K562 (cell line): ENCODE measurements around the gene SLC39A11. TPM values are rescaled to one million over a fixed set of nuclear protein-coding genes. Genes with fewer than 3 reads are reported as not detected.
A peak's percentile ranks its signal among the peaks of the same experiment; 100 is the strongest.

Experiments used
- ATAC-seq: fragments of 200-7000 bp; cut with Tn5 transposase; 3 replicates; pipeline ENCODE4 v1.9.1; 2020; ENCODE audit warnings: moderate library complexity
- BruUV-seq: library from RNA; stranded (reverse); fragments of 400-500 nt; replicated peaks from 2 replicates; lab custom pipeline; 2021; lab: Mats Ljungman, UMichigan
- CTCF ChIA-PET: fragments of 300-600 bp; formaldehyde crosslinking; extraction: SDS; loops from one replicate; lab custom pipeline; 2021; ENCODE audit warnings: low intra/inter-chr PET ratio; lab: Yijun Ruan, JAX
- POLR2A ChIA-PET: fragments of 300-600, 350-650 bp; sonication (Branson Sonifier 250); formaldehyde crosslinking; extraction: SDS; loops from one replicate; lab custom pipeline; 2021; ENCODE audit warnings: antibody characterized with exemption, inconsistent platforms; lab: Yijun Ruan, JAX
- DNase-seq, 4 experiments: peaks; one replicate each; pipeline versions ENCODE4 v3.0.0 to v3.0.0-alpha.2; 2011 to 2018; ENCODE audit warnings: low spot score in 3 of 4, mixed read lengths in 3 of 4; ENCODE audit errors: extremely low read depth in 1 of 4
- FAIRE-seq: peaks from 2 replicates; lab custom pipeline; 2011; peaks lifted over from hg19 to GRCh38; lab: Jason Lieb, UNC
- H2AFZ ChIP-seq: 2 replicates; pipeline ENCODE4 v1.6.0; 2011; ENCODE audit warnings: low read depth, low read length, control low read depth, inconsistent platforms
- H3K27ac ChIP-seq: fragments of 200-600 bp; 3 replicates; pipeline ENCODE4 v1.8.0; 2011; ENCODE audit warnings: low read depth, mild to moderate bottlenecking, control low read depth, inconsistent platforms, low read length, moderate library complexity, mixed read lengths; ENCODE audit errors: extremely low read depth
- H3K27me3 ChIP-seq, 2 experiments: fragments of 300-600 bp in 1 of 2; 2 replicates in 1 of 2; 3 replicates in 1 of 2; pipeline versions ENCODE4 v1.6.0 to v1.8.0; 2011; ENCODE audit warnings: inconsistent platforms in 2 of 2, low read length in 2 of 2, mild to moderate bottlenecking in 1 of 2, mixed read lengths in 1 of 2, moderate library complexity in 1 of 2; ENCODE audit not compliant: control insufficient read depth in 2 of 2, insufficient read depth in 2 of 2
- H3K36me3 ChIP-seq: fragments of 300-600 bp; 3 replicates; pipeline ENCODE4 v1.8.0; 2011; ENCODE audit warnings: mild to moderate bottlenecking, low read length, inconsistent platforms; ENCODE audit not compliant: control insufficient read depth, insufficient read depth
- H3K4me1 ChIP-seq, 2 experiments: fragments of 200-600 bp in 1 of 2; replicated peaks in 1 of 2; 2 replicates in 1 of 2; 3 replicates in 1 of 2; pipeline versions ENCODE4 v1.5.1 to v1.8.0; 2011; ENCODE audit warnings: inconsistent platforms in 2 of 2, low read length in 2 of 2, mild to moderate bottlenecking in 1 of 2, mixed read lengths in 1 of 2, moderate library complexity in 1 of 2; ENCODE audit not compliant: control insufficient read depth in 2 of 2, insufficient read depth in 2 of 2
- H3K4me2 ChIP-seq: 2 replicates; pipeline ENCODE4 v1.6.1; 2011; ENCODE audit warnings: low read length, control low read depth, inconsistent platforms, mixed read lengths; ENCODE audit not compliant: insufficient read depth
- H3K4me3 ChIP-seq: fragments of 200-600 bp; sonication (generic), shearing (Covaris generic); 2 replicates; pipeline ENCODE4 v1.5.1; 2016; ENCODE audit warnings: control low read depth, inconsistent platforms
- H3K79me2 ChIP-seq: fragments of 200-600 bp; 3 replicates; pipeline ENCODE4 v1.8.0; 2011; ENCODE audit warnings: low read length, inconsistent platforms; ENCODE audit not compliant: control insufficient read depth, insufficient read depth
- H3K9ac ChIP-seq, 2 experiments: 2 replicates each; pipeline versions ENCODE4 v1.6.0 to v1.6.1; 2011; ENCODE audit warnings: low read depth in 2 of 2, low read length in 2 of 2, control low read depth in 1 of 2, inconsistent platforms in 1 of 2, mild to moderate bottlenecking in 1 of 2, mixed read lengths in 1 of 2; ENCODE audit not compliant: insufficient read depth in 1 of 2
- H3K9me1 ChIP-seq: one replicate; pipeline ENCODE4 v1.6.0; 2011; ENCODE audit warnings: inconsistent platforms, mild to moderate bottlenecking, low read length, moderate library complexity; ENCODE audit not compliant: control insufficient read depth, insufficient read depth
- H3K9me3 ChIP-seq: replicated peaks from 2 replicates; pipeline ENCODE4 v1.5.1; 2011; ENCODE audit warnings: low read depth, low read length, inconsistent platforms; ENCODE audit not compliant: control insufficient read depth, insufficient read depth
- H4K20me1 ChIP-seq: replicated peaks from 2 replicates; pipeline ENCODE4 v1.6.1; 2011; ENCODE audit warnings: low read length, inconsistent platforms, mixed read lengths; ENCODE audit not compliant: control insufficient read depth, insufficient read depth
- NR4A1 ChIP-seq, 2 experiments: fragments of 250-450 bp in 1 of 2; fragments of 450-650 bp in 1 of 2; sonication (Bioruptor Pico) in 1 of 2; IDR thresholded peaks; 2 replicates each; pipeline versions ENCODE4 v1.4.0 to v1.6.1; 2016 to 2020; ENCODE audit warnings: mild to moderate bottlenecking in 2 of 2, missing compliant biosample characterization in 1 of 2, missing genetic modification characterization in 1 of 2, moderate library complexity in 1 of 2
- ZNF512 ChIP-seq: IDR thresholded peaks from 2 replicates; pipeline ENCODE4 v1.6.1; 2016; ENCODE audit warnings: missing genetic modification characterization, missing compliant biosample characterization
- WGBS: fragments of 100-300 bp; shearing (Covaris generic); methylation state at CpG from one replicate; pipeline ENCODE4 v1.1.6; 2016; ENCODE audit warnings: low coverage, mixed read lengths; ENCODE audit not compliant: insufficient coverage; ENCODE audit errors: missing lambda C conversion rate; 5-methylcytosine and 5-hydroxymethylcytosine counted together
- in situ Hi-C: fragments of 300-500 bp; cut with MboI; formaldehyde crosslinking; loops from 4 replicates; pipeline ENCODE4 v1.15.0; 2018; ENCODE audit warnings: inconsistent platforms, mixed read lengths
- intact Hi-C: fragments of 100-400 bp; cut with micrococcal nuclease; formaldehyde crosslinking; loops from 2 replicates; pipeline ENCODE4 v1.14.2; 2022
- polyA plus RNA-seq, 8 experiments: library from polyadenylated mRNA; depleted of rRNA in 4 of 8; stranded (reverse) in 5 of 8; unstranded in 3 of 8; fragments of >200 nt; fragmentation: Nextera tagmentation in 2 of 8; fragmentation: Illumina TruSeq in 1 of 8; extraction: Ambion mirVana in 2 of 8; extraction: Trizol in 1 of 8; gene quantifications; 2 replicates each; pipeline versions ENCODE4 v1.2.1 to v1.2.3, GENCODE V29; 2011 to 2014; ENCODE audit warnings: inconsistent platforms in 1 of 8, missing spikeins in 1 of 8
- total RNA-seq, 7 experiments: library from RNA; depleted of rRNA in 6 of 7; stranded (reverse); fragments of >200 nt in 6 of 7; fragmentation: Illumina TruSeq in 2 of 7; extraction: Trizol in 2 of 7; gene quantifications; 2 replicates each; pipeline versions ENCODE4 v1.2.1 to v1.2.3, GENCODE V29; 2011 to 2021; ENCODE audit warnings: low replicate concordance in 1 of 7

SLC39A11 gene
- total and polyA plus RNA-seq, 9 of the 15 experiments (the other 6 are each of a cell fraction or from before 2014, with no cell fraction given) = 10.5 to 26.4 (median 13.4) TPM

- H3K4me2 ChIP-seq = no peak overlapping the region
- DNase-seq (no peak), FAIRE-seq (no peak), ATAC-seq (no peak)
- no peaks in the 10 kb centered on the region; a peak in 1 of 5 replicates for H3K4me1 ChIP-seq
- H3K9me1 ChIP-seq = no peaks in the 10 kb centered on the region
- H3K36me3 ChIP-seq = no peaks in the 10 kb centered on the region
- no peak overlapping the region for H3K27ac ChIP-seq
- CTCF ChIA-PET = no interaction called here
- no peak overlapping the region for H3K9ac ChIP-seq
- intact Hi-C loops = no loop called here
- no peaks in the 10 kb centered on the region for H3K9me3 ChIP-seq
- no peaks in the 10 kb centered on the region; the same call in 1 of the 2 replicates for H4K20me1 ChIP-seq
- H3K27me3 ChIP-seq = no peaks in the 10 kb centered on the region; a peak in 1 of 5 replicates
- no peak overlapping the region for H2AFZ ChIP-seq
- BruUV-seq = no TSS peak
- no peaks in the 10 kb centered on the region for H3K79me2 ChIP-seq
- WGBS = 0% methylated on average over 1 of the region's 1 CpG
- POLR2A ChIA-PET = no interaction called here
- in situ Hi-C loops = no loop called here
- no peak overlapping the region for H3K4me3 ChIP-seq
- TF ChIP-seq ZNF512 = peak; percentile 7; the same call in 1 of the 2 replicates
- no peak for TF ChIP-seq NR4A1 (CRISPR knock-in tag; IDR thresholded peaks at IDR 0.05)
- TF ChIP-seq NR4A1 (tag; IDR thresholded peaks at IDR 0.05) = no peak
Observed at GRCh38 chr17:72662827-72663190, 429.7 kb downstream of the SLC39A11 start.
